Stimulated activated CD4-positive, alpha-beta T cell treated with anti-CD3 and anti-CD28 coated beads, Interleukin-1b, Interleukin-23, amount 100 ng/mL, for 24 hours (primary cell): ENCODE measurements around the gene PROSER1.
"Not testable (repeated sequence)": the region's sequence is repeated elsewhere in the genome, so short reads cannot be mapped to it uniquely, and the experiment has no call there.

Experiments used
- DNase-seq, 4 experiments: peaks; one replicate each; pipeline ENCODE4 v3.0.0-alpha.2; 2020; ENCODE audit warnings: low read depth in 4 of 4, low spot score in 1 of 4

The PROSER1 gene

GRCh38 chr13:39037880-39038568 is at the start of gene PROSER1, which contains the start of gene NHLRC3:
Gene PROSER1 (minus strand): TSS chr13:39038089. CDS start chr13:39037242, 847 bp downstream.
Gene NHLRC3 (plus strand): TSS chr13:39038456. CDS start chr13:39038640, 184 bp downstream.
- peak; percentile 55 to 73 (median 63) for DNase-seq

GRCh38 chr13:39086251-39086945 is 48.5 kb upstream of the PROSER1 start:
- not testable (repeated sequence) for DNase-seq

GRCh38 chr13:39073983-39074382 is 36.1 kb upstream of the PROSER1 start:
- DNase-seq = no peak

- DNase-seq = no peak
Observed at GRCh38 chr13:39072842-39073241, 35.0 kb upstream of the PROSER1 start.

- DNase-seq = no peak
Observed at GRCh38 chr13:39062004-39062403, 24.1 kb upstream of the PROSER1 start.

- DNase-seq = no peak
Observed at GRCh38 chr13:39058040-39058439, 20.2 kb upstream of the PROSER1 start.

GRCh38 chr13:39056018-39056417 is 18.1 kb upstream of the PROSER1 start:
- DNase-seq = no peak

- no peak for DNase-seq
Observed at GRCh38 chr13:39054112-39054511, 16.2 kb upstream of the PROSER1 start.

- no peak for DNase-seq
Observed at GRCh38 chr13:39052944-39053343, 15.1 kb upstream of the PROSER1 start.

GRCh38 chr13:39051157-39051556 is 13.3 kb upstream of the PROSER1 start:
- no peak for DNase-seq

GRCh38 chr13:39049274-39049673 is 11.4 kb upstream of the PROSER1 start:
- DNase-seq = no peak

GRCh38 chr13:39048806-39049205 is 10.9 kb upstream of the PROSER1 start:
- DNase-seq = no peak

- no peak for DNase-seq
Observed at GRCh38 chr13:39047560-39047959, 9.7 kb upstream of the PROSER1 start.

GRCh38 chr13:39044536-39044935 is 6.6 kb upstream of the PROSER1 start:
- no peak for DNase-seq

GRCh38 chr13:39040206-39040605 is 2.3 kb upstream of the PROSER1 start:
- DNase-seq = no peak

GRCh38 chr13:39039041-39039440 is 1.2 kb upstream of the PROSER1 start:
- no peak for DNase-seq

- DNase-seq = peak; percentile 10 to 41 (median 25)
Observed at GRCh38 chr13:39038569-39039030, 711 bp upstream of the PROSER1 start.

- no peak for DNase-seq
Observed at GRCh38 chr13:39037410-39037879, 444 bp downstream of the PROSER1 start.

GRCh38 chr13:39036212-39036611 is 1.7 kb downstream of the PROSER1 start:
- DNase-seq = no peak

- DNase-seq = no peak
Observed at GRCh38 chr13:39035799-39036198, 2.1 kb downstream of the PROSER1 start.

- no peak for DNase-seq
Observed at GRCh38 chr13:39035204-39035603, 2.7 kb downstream of the PROSER1 start.

GRCh38 chr13:39034085-39034484 is 3.8 kb downstream of the PROSER1 start:
- DNase-seq = no peak
